MM.1S (cell line): ENCODE data around the gene ZNF175.

Source experiments
- DNase-seq: peaks from one replicate; pipeline ENCODE4 v3.0.0-alpha.2; 2015
- H2AFZ ChIP-seq: fragments of 300-600 bp; sonication (generic); 2 replicates; pipeline ENCODE4 v1.6.0; 2016; ENCODE audit warnings: antibody characterized with exemption, low read length
- H3F3A ChIP-seq: fragments of 300-600 bp; sonication (generic); 2 replicates; pipeline ENCODE4 v1.6.1; 2016; ENCODE audit warnings: mild to moderate bottlenecking, antibody characterized with exemption, low read length, moderate library complexity, mixed read lengths; ENCODE audit not compliant: insufficient read depth
- H3K27ac ChIP-seq: fragments of 300-600 bp; sonication (generic); 2 replicates; pipeline ENCODE4 v1.5.1; 2016; ENCODE audit warnings: mild to moderate bottlenecking, low read length
- H3K27me3 ChIP-seq: fragments of 300-600 bp; sonication (generic); replicated peaks from 2 replicates; pipeline ENCODE4 v1.6.0; 2016; ENCODE audit warnings: low read length; ENCODE audit not compliant: insufficient read depth
- H3K36me3 ChIP-seq: fragments of 300-600 bp; sonication (generic); replicated peaks from 2 replicates; pipeline ENCODE4 v1.6.1; 2016; ENCODE audit warnings: mild to moderate bottlenecking, low read length, mixed read lengths; ENCODE audit not compliant: insufficient read depth
- H3K4me1 ChIP-seq: fragments of 300-600 bp; sonication (generic); 2 replicates; pipeline ENCODE4 v1.6.1; 2016; ENCODE audit warnings: low read length, mixed read lengths
- H3K4me2 ChIP-seq: fragments of 300-600 bp; sonication (generic); 2 replicates; pipeline ENCODE4 v1.6.0; 2016; ENCODE audit warnings: low read depth, low read length
- H3K4me3 ChIP-seq: fragments of 300-600 bp; sonication (generic); 2 replicates; pipeline ENCODE4 v1.5.1; 2016; ENCODE audit warnings: low read length, mixed read lengths
- H3K79me2 ChIP-seq: fragments of 300-600 bp; sonication (generic); 2 replicates; pipeline ENCODE4 v1.6.1; 2016; ENCODE audit warnings: mixed run types, low read length, mixed read lengths
- H3K9ac ChIP-seq: fragments of 300-600 bp; sonication (generic); 2 replicates; pipeline ENCODE4 v1.6.1; 2016; ENCODE audit warnings: low read length, mixed read lengths
- H3K9me2 ChIP-seq: fragments of 300-600 bp; sonication (generic); replicated peaks from 2 replicates; pipeline ENCODE4 v1.6.1; 2016; ENCODE audit warnings: mild to moderate bottlenecking, low read length, mixed read lengths; ENCODE audit not compliant: insufficient read depth
- H3K9me3 ChIP-seq: fragments of 300-600 bp; sonication (generic); replicated peaks from 2 replicates; pipeline ENCODE4 v1.6.1; 2016; ENCODE audit warnings: mild to moderate bottlenecking, low read length, mixed read lengths; ENCODE audit not compliant: insufficient read depth
- H4K20me1 ChIP-seq: fragments of 300-600 bp; sonication (generic); 2 replicates; pipeline ENCODE4 v1.6.1; 2016; ENCODE audit warnings: mild to moderate bottlenecking, low read length, moderate library complexity, mixed read lengths; ENCODE audit not compliant: insufficient read depth
- CTCF ChIP-seq: fragments of 300-600 bp; sonication (generic); IDR thresholded peaks from 2 replicates; pipeline ENCODE4 v1.5.1; 2016; ENCODE audit warnings: antibody characterized with exemption, low read length, mixed read lengths
- EZH2 ChIP-seq: fragments of 300-600 bp; sonication (generic); optimal IDR thresholded peaks from 2 replicates; pipeline ENCODE3; 2017; ENCODE audit warnings: low read depth, mild to moderate bottlenecking, antibody characterized with exemption, low read length, mixed read lengths
- EZH2phosphoT487 ChIP-seq: fragments of 300-600 bp; sonication (generic); IDR thresholded peaks from 2 replicates; pipeline ENCODE4 v1.6.1; 2018; ENCODE audit warnings: antibody characterized with exemption, low read length

ZNF175 gene

DNA sequence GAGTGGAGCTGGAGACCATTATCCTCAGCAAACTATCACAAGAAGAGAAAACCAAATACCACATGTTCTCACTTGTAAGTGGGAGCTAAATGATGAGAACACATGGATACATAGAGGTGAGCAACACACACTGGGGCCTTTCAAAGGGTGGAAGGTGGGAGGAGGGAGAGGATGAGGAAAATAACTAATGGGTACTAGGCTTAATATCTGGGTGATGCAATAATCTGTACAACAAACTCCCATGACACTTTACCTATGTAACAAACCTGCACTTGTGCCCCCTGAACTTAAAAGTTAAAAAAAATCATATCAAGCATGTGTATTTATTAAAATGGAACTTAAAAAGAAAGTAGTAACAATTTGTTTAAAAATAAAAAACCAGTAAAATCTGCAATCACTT, 70.6 kb downstream of the ZNF175 start:
- Histone ChIP-seq H3K27ac (no peak overlapping the region), H3K79me2 (no peaks in the 10 kb centered on the region), H3K4me1 (no peaks in the 10 kb centered on the region), H3K27me3 (no peaks in the 10 kb centered on the region), H3K9me3 (no peaks in the 10 kb centered on the region), H3K4me2 (no peak overlapping the region), H4K20me1 (no peaks in the 10 kb centered on the region), H3K36me3 (no peaks in the 10 kb centered on the region), H3F3A (no peaks in the 10 kb centered on the region), H3K9ac (no peak overlapping the region), H3K9me2 (no peaks in the 10 kb centered on the region), H2AFZ (no peak overlapping the region), H3K4me3 (no peak overlapping the region)
- DNase-seq, result no peak
- TF ChIP-seq CTCF (no peak), EZH2 (no peak), EZH2phosphoT487 (no peak)
